Thoracic aorta (tissue), 2 donors: ENCODE data around the gene C4B. TPM values are rescaled to one million over a fixed set of nuclear protein-coding genes. Genes with fewer than 3 reads are reported as not detected.
A peak's percentile ranks its signal among the peaks of the same experiment; 100 is the strongest.
"Not testable (repeated sequence)": the region's sequence is repeated elsewhere in the genome, so short reads cannot be mapped to it uniquely, and the experiment has no call there.

ENCODE experiments used
- ATAC-seq: fragments of 150-250 bp; one replicate; pipeline ENCODE4 v1.8.0; 2017; ENCODE audit warnings: low read depth; ENCODE audit not compliant: insufficient number of reproducible peaks, low FRiP score
- DNase-seq: peaks from one replicate; pipeline ENCODE4 v3.0.0-alpha.2; 2020; ENCODE audit warnings: low spot score
- H3K27ac ChIP-seq, 2 donors: fragments of 200-600 bp; sonication (generic); 1 replicate in 1 of 2; 2 replicates in 1 of 2; pipeline ENCODE4 v1.5.1; 2016; ENCODE audit warnings: mild to moderate bottlenecking in 2 of 2, moderate library complexity in 2 of 2
- H3K27me3 ChIP-seq: fragments of 200-600 bp; sonication (generic); replicated peaks from 2 replicates; pipeline ENCODE4 v1.6.0; 2016; ENCODE audit warnings: mild to moderate bottlenecking; ENCODE audit not compliant: insufficient read depth
- H3K36me3 ChIP-seq: fragments of 200-600 bp; sonication (generic); one replicate; pipeline ENCODE4 v1.5.1; 2016
- H3K4me1 ChIP-seq, 2 donors: fragments of 200-600 bp; sonication (generic); 1 replicate in 1 of 2; 2 replicates in 1 of 2; pipeline versions ENCODE4 v1.5.1 to v1.6.0; 2016; ENCODE audit warnings: low read depth in 2 of 2, mild to moderate bottlenecking in 1 of 2; ENCODE audit not compliant: control insufficient read depth in 1 of 2
- H3K4me3 ChIP-seq: fragments of 200-600 bp; sonication (generic); 2 replicates; pipeline ENCODE4 v1.5.1; 2016; ENCODE audit warnings: mild to moderate bottlenecking
- H3K9me3 ChIP-seq: fragments of 200-600 bp; sonication (generic); 2 replicates; pipeline ENCODE4 v1.5.1; 2016
- total RNA-seq, 2 donors: library from RNA; depleted of rRNA; stranded (reverse); fragments of >200 nt; gene quantifications; one replicate each; pipeline versions ENCODE4 v1.1.0 to v1.2.3, GENCODE V29; 2016
- TF ChIP-seq, protein P1 (sequence below): fragments of 200-600 bp; sonication (generic); IDR thresholded peaks from one replicate; pipeline ENCODE4 v1.5.1; 2019; ENCODE audit warnings: antibody characterized with exemption

Gene C4B
- total RNA-seq, 2 donors from 2014 or later, result 44.3 to 108 TPM

DNA sequence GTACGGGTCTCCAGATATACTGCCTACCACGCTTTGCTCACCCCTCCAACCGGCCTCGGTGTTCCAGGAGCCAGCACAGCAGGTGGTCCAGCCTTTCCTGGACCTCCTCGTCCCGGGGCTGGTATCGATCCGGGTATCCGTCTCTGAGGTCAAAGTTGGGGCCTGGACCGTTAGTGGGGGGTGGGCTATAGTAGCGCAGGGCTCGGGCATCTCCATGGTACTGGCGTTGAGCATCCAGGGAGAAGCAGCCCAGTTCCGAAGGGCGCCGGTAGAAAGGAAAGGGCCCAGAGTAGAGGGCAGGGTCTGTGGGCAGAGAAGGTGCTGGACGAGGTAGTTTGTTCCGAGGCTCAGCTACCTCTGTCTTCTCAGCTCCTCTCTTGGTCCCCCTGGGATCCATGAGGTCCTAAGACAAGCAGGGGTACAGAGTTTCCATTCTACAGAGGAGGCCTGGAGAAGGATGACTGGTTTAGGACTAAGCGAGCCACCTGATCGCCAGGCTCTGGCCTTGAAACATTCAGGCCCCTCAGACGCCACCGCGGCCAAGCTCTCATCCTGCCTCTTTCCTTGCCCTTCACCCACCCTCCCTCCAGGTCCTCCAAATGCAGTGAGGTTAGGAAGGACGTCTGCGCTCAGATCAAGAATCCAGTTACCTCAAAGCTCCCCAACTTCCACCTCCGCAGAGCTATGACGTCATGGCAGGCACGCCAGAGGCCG is 43.2 kb upstream of the C4B start:
- H3K27ac ChIP-seq, result peak overlapping the region; percentile 91 to 95
- H3K9me3 ChIP-seq, result no peaks in the 10 kb centered on the region
- ATAC-seq (no peak), DNase-seq (no peak)
- TF ChIP-seq, protein P1, sequence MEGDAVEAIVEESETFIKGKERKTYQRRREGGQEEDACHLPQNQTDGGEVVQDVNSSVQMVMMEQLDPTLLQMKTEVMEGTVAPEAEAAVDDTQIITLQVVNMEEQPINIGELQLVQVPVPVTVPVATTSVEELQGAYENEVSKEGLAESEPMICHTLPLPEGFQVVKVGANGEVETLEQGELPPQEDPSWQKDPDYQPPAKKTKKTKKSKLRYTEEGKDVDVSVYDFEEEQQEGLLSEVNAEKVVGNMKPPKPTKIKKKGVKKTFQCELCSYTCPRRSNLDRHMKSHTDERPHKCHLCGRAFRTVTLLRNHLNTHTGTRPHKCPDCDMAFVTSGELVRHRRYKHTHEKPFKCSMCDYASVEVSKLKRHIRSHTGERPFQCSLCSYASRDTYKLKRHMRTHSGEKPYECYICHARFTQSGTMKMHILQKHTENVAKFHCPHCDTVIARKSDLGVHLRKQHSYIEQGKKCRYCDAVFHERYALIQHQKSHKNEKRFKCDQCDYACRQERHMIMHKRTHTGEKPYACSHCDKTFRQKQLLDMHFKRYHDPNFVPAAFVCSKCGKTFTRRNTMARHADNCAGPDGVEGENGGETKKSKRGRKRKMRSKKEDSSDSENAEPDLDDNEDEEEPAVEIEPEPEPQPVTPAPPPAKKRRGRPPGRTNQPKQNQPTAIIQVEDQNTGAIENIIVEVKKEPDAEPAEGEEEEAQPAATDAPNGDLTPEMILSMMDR, result no peak
- H3K27me3 ChIP-seq, result no peaks in the 10 kb centered on the region
- peaks cover 19 to 38% of the 10 kb centered on the region in 2 donors for H3K4me1 ChIP-seq
- peak overlapping the region; percentile 79 for H3K4me3 ChIP-seq
- peaks cover 30% of the 10 kb centered on the region for H3K36me3 ChIP-seq

DNA sequence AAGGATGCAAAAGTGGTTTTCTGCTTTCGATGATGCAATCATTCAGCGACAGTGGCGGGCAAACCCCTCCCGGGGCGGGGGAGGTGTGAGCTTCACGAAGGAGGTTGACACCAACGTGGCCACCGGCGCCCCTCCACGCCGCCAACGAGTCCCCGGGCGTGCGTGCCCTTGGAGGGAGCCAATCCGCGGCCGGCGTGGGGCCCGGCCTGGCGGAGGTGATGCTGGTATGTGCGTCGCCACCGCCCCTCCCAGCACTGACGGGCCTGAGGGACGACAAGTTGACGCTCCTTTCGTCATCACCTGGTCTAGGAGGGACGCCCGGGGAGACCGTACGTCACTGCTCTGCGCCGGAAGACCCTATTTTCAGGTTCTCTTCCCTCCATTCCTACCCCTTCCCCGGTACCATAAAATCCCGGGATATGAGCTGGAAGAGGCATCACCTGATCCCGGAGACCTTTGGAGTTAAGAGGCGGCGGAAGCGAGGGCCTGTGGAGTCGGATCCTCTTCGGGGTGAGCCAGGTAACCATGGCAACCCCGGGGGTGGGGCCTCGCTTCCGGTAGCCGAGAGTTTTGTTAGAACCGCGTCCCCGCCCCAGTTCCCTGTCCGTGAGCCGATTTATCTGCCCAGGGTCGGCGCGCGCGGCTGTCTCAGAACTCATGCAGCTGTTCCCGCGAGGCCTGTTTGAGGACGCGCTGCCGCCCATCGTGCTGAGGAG is 42.4 kb upstream of the C4B start, which contains the start of gene DXO:
DXO (minus strand) TSS at position 146 of the 716 bp plus-strand sequence. CDS start 463 bp downstream, outside the sequence.
- Histone ChIP-seq H3K4me1 (peaks cover 19 to 38% of the 10 kb centered on the region in 2 donors), H3K27me3 (no peaks in the 10 kb centered on the region)
- peak; percentile 94 for DNase-seq

DNA sequence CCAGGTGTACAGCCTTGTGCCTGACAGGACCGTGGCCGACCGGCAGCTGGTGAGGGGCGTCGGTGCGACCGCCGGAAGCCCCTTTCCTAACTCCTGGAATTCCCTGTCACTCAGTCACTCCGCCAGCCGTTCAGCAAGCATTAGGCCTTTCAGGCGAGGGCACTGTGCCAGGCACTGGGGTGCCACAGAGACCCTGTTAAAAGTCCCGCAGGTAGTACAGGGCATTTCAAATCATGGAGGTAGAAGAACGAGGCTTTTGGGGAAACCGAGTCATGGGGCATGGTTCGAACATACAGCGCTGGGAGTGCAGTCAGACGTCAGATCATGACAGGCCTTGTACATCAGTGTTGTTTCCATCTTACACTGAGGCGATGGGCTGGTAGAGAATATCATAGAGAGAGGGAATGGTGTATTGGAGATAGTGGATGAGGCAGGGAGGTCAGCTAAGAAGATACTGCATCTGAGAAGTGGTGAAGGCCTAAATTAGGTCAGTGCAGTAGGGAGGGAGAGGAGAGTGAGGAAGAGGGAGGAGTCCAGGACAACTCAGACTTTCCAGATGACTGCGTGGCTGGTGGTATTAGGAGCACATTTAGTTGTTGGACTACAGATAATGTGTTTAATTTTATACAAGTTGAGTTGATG is 41.8 kb upstream of the C4B start:
- peaks cover 17% of the 10 kb centered on the region for H3K36me3 ChIP-seq
- H3K27me3 ChIP-seq, result no peaks in the 10 kb centered on the region
- ATAC-seq, result no peak
- DNase-seq, result no peak
- TF ChIP-seq, protein P1, result no peak
- H3K4me1 ChIP-seq, result peaks cover 19 to 38% of the 10 kb centered on the region in 2 donors
- H3K27ac ChIP-seq, result peak overlapping the region; percentile 91 to 95
- peak overlapping the region; percentile 79 for H3K4me3 ChIP-seq
- H3K9me3 ChIP-seq, result no peaks in the 10 kb centered on the region

More for the DNA sequence above, 42.4 kb upstream of the C4B start, which contains the start of gene DXO:
- TF ChIP-seq, protein P1, result no peak
- Histone ChIP-seq H3K4me3 (peak within 1 kb of the TSS; percentile 79), H3K9me3 (no peaks in the 10 kb centered on the region), H3K27ac (peak within 1 kb of the TSS; percentile 91 to 95), H3K36me3 (peaks cover 23% of the 10 kb centered on the region)
- ATAC-seq, result peak; percentile 93

DNA sequence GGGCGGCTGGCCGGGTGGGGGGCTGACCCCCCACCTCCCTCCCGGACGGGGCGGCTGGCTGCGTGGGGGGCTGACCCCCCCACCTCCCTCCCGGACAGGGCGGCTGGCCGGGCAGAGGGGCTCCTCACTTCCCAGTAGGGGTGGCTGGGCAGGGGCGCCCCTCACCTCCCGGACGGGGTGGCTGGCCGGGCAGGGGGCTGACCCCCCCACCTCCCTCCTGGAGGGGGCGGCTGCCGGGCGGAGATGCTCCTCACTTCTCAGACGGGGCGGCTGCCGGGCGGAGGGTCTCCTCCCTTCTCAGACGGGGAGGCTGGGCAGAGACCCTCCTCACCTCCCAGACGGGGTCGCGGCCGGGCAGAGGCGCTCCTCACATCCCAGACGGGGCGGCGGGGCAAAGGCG is 38.5 kb upstream of the C4B start:
- H3K27ac ChIP-seq, H3K4me3 ChIP-seq, DNase-seq, H3K9me3 ChIP-seq, ATAC-seq, H3K27me3 ChIP-seq: not testable (repeated sequence)
- Histone ChIP-seq H3K4me1 (peaks cover 11 to 23% of the 10 kb centered on the region in 2 donors), H3K36me3 (peaks cover 12% of the 10 kb centered on the region)

DNA sequence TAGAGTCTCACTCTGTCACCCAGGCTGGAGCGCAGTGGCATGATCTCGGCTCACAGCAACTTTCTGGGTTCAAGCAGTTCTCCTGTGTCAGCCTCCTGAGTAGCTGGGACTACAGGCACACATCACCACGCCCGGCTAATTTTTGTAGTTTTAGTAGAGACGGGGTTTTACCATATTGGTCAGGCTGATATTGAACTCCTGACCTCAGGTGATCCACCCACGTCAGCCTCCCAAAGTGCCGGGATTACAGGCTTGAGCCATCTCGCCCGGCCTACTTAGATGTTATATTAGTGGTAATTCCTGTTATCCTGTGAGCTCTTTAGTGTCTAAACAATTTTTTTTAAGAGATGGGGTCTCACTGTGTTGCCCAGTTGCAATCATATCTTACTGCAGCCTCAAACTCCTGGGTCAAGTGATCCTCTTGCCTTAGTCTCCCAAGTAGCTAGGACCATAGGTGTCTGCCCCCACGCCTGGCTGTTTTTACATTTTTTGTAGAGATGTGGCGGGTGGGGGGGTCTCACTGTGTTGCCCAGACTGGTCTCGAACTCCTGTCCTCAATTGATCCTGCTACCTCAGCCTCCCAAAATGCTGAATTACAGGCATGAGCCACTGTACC is 36.7 kb upstream of the C4B start:
- Histone ChIP-seq H3K36me3 (peaks cover 12% of the 10 kb centered on the region), H3K4me3 (no peak overlapping the region), H3K27ac (no peak overlapping the region), H3K4me1 (peaks cover 6 to 13% of the 10 kb centered on the region in 2 donors), H3K27me3 (no peaks in the 10 kb centered on the region), H3K9me3 (no peaks in the 10 kb centered on the region)
- no peak for DNase-seq
- TF ChIP-seq, protein P1, result no peak
- no peak for ATAC-seq
